GM21526 (cell line): ENCODE measurements around the gene NPW.

ENCODE experiments used
- ATAC-seq: cut with Tn5 transposase; IDR thresholded peaks from one replicate; pipeline ENCODE4 v1.9.1; 2021; ENCODE audit warnings: moderate library complexity; ENCODE audit not compliant: unreplicated experiment, low FRiP score

NPW gene

DNA sequence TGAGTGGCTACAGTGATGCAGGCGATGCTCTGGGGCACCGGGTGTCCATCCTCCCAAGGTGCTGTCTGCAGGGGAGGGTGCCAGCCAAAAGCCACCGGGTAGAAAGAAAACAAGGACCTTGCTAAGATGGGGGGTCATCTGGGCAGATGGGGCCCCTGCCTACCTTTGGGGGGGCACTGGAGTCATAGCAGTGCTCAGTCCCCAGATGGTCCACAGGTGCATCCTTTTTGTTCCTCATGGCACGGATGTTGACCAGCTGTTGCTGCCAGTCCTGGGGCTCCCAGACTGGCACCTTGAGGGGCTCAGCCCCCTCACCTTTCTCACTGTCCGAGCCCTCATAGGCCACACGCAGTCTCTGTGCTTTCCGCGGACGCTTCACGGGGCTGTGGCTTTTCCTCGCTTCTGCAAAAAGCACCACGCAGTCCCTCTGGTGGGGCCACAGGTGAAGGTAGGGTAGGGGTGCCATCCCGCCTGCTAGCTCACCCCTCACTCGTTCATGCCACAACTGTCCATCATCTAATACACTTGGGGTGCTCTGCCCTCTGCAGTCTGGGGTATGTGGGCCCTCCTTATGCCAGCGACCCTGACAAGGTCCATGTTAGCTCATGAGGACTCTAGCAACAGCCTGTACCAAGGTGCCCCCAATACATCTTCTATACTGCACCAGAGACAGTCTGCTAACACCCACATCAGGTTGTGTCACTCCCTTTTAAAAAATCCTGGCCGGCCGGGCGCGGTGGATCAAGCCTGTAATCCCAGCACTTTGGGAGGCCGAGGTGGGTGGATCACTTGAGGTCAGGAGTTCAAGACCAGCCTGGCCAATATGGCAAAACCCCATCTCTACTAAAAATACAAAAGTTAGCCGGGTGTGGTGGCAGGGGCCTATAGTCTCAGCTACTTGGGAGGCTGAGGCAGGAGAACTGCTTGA is 26.6 kb downstream of the NPW start:
- ATAC-seq: no peak

GRCh38 chr16:2046893-2047329 is 27.3 kb downstream of the NPW start:
- no peak for ATAC-seq

DNA sequence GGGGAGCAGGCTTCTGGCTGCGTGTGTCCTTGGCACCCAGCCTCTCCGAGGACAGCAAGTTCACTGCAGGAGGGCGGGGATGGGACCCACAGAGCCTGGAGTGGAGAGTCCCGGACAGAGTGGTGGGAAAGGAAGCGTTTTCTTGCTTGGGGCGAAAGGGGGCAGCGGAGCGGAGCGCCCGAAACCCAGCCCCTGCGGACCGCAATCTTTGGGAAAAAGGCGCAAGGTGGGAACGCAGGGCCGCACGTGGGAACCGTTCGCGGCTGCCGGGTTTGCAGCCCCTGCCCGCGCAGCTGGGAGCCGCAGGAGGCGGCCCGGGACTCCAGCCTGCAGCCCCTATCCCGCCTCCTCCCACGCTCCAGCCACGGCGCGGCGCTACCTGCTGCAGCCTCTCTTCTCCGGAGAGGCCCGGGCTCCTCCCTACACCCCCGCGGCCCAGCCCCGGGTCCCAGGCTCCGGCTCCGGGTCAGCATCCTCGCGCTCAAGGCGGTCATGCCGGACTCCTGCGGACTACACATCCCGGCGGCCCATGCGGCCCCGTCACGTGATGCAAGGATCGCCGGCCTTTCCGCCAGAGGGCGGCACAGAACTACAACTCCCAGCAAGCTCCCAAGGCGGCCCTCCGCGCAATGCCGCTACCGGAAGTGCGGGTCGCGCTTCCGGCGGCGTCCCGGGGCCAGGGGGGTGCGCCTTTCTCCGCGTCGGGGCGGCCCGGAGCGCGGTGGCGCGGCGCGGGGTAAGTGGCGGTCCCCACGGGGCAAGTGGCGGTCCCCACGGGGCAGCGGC is 27.9 kb downstream of the NPW start, which contains the start of the genes NTHL1 and TSC2:
TSS of gene NTHL1 (minus strand) at position 505 of the 786 bp plus-strand sequence. CDS start at position 494, 11 bp downstream.
TSS of gene TSC2 (plus strand) at position 656 of the 786 bp plus-strand sequence. CDS start 631 bp downstream, outside the sequence.
- peak; percentile 70 for ATAC-seq

DNA sequence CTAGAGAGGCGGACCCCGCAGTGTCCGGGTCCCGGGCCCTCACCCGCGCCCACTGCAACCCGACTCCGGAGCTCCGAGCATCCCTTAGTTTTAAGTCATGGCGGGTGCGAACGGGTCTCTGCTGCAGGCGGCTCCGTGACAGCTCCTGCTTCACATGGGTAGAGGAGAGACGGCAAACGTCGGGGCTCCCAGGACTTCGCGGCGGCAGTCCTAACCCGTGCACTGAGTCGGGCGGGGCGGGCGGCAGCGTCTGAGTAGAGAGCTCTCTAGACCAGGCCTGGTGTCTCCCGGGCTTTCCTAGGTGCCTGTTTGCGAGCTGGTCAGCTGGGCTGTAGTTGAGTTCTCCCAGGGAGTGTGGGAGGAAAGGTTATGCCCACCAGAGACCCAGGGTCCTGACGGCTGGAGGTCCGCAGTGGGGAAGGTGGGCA is 28.5 kb downstream of the NPW start:
- ATAC-seq: no peak

GRCh38 chr16:2053211-2053610 is 33.6 kb downstream of the NPW start:
- no peak for ATAC-seq

- no peak for ATAC-seq
These were observed 34.3 kb downstream of the NPW start for GRCh38 chr16:2053897-2054296.

DNA sequence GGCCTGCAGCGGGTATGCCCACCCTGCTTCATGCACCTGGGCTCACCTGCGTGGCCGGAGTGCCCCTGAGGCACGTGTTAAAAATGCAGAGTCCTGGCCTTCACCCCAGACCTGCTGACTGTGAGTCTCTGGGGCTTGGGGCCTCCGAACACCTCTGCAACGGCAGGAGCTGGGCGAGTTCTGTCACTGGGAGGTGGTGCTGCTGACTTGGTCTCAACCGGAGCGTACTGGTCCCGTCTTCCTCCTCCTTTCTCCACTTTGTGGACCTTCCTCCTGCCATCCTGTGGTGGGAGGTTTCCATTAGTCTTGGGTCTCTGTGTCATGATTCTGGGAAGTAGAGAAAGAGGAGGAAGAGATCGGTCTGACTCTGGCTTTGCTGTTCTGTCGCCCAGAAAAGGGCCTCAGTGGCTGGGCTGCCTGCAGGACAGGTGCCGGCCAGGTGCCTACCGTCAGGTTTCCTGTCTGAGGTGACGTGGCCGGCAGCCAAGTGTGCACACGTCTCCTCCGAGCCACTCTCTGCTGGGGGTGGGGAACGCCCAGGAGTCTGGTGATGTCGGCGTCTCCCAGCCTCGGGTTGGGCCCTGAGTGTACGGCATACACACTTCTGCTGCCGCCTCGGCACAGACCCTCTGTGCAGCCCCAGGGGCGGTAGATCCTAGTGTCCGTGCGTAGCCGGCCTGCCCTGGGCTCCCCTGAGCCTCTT is 35.1 kb downstream of the NPW start:
- no peak for ATAC-seq

DNA sequence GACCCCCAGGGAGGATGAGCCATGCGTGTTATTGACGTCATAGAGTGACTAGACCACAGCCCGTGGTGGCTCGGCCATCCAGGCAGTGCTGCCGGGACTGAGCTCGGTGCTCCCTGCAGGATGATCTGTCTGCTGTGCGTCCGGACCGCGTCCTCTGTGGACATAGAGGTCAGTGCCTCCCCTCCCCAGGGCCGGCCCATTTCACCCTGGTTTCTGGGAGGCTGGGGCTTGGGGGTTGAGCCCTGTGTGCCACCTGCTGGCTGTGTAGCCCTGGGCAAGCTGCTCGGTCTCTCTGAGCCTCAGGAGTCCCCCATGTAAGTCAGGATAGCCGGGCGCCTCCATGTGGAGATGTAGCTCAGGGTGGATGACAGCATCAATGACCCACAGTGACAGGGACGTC is 36.5 kb downstream of the NPW start:
- ATAC-seq: no peak

GRCh38 chr16:2056681-2057407 is 37.3 kb downstream of the NPW start:
- ATAC-seq: no peak

DNA sequence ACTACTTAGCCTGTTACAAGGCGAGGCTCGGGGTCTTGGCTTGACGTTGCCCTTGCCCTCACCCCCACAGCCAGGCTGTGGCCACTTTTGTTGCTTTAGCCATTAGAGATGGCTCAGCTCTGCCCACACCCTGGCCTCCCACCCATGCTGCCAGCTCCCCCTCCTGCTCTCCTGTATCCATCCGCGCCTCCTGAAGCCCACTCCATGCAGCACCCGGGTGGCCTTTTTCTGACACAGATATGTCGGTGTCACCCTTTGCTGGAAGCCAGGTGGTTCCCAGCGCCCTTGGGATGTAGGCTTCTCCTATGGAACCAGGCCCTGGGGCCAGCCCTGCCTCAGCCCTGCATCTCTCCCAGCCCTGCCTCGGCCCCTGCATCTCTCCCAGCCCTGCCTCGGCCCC is 37.9 kb downstream of the NPW start:
- no peak for ATAC-seq

- no peak for ATAC-seq
These were observed 38.8 kb downstream of the NPW start for GRCh38 chr16:2058420-2058819.

DNA sequence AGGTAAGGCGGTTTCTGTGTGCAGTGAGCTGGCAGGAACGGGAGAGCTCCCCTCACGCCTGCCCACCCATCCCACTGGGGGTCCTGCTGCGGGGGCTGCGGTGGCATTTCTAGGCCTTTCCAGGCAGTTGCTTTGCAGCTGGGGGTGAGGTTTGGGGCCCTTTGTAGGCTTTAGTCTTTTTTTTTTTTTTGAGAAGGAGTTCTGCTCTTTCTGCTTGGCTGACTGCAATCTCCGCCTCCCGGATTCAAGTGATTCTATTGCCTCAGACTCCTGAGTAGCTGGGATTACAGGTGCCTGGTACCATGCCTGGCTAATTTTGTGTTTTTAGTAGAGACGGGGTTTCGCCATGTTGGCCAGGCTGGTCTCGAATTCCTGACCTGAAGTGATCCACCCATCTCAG is 39.3 kb downstream of the NPW start:
- no peak for ATAC-seq

GRCh38 chr16:2060346-2060745 is 40.8 kb downstream of the NPW start:
- ATAC-seq: no peak

GRCh38 chr16:2061023-2061422 is 41.4 kb downstream of the NPW start:
- no peak for ATAC-seq

DNA sequence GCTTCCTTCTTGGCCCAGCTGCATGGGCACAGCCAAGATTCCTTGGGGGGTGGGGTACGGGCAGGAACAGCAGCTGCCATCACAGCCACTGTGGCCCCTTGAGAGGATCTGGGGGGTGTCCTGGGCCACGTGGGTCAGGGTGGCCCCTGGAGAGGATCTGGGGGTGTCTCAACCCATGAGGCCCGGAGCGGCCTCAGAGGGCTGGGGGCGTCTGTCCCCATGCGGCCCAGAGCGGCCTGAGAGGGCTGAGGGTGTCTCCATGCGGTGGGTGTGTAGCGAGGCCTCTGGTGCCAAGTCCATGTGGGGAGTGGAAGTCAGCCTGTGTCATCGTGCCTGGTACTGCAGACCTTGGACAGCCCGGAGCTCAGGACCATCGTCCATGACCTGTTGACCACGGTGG is 41.9 kb downstream of the NPW start:
- no peak for ATAC-seq

- no peak for ATAC-seq
These were observed 43.2 kb downstream of the NPW start for GRCh38 chr16:2062801-2063200.

DNA sequence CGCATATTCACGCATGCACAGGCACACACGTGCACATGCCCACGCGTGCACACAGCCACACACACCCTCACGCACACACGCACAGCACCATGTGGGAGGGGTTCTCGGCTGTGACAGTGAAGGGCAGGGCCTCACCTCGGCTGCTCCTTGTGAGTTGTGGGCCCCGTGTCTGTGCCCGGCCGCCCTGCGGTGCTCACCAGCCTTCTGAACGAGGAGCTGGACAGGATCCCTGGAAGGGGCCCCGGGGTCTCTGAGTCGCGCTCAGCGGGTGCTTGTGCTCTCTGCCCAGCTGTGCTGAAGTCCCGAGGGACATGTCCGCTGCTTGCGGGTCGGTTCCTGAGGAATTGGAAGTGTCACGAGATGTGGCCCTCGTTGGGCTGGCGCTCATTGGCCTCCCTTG is 44.3 kb downstream of the NPW start:
- ATAC-seq: no peak

DNA sequence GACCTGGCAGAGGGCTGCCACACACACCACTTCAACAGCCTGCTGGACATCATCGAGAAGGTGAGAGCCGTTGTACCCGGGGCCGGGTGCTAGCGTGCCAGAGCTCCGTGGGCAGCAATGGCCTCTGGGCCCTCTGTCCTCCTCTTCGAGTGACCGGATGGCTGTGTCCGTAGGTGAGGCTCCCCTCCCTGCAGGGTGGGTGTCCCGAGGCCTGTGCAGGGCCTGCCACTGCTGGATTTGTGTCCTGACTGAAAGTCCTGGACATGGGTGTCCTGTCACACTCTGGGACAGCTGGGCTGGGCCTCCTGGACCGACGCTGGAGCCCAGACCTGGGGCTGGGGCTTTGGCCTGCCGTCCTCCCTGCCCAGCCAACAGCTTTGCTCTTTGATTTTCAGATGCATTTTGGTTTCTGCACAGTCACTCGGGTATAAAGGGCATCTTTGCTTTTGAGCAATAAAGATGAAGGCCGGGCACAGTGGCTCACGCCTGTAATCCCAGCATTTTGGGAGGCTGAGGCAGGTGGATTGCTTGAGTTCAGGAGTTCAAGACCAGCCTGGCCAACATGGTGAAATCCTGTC is 44.9 kb downstream of the NPW start:
- no peak for ATAC-seq

DNA sequence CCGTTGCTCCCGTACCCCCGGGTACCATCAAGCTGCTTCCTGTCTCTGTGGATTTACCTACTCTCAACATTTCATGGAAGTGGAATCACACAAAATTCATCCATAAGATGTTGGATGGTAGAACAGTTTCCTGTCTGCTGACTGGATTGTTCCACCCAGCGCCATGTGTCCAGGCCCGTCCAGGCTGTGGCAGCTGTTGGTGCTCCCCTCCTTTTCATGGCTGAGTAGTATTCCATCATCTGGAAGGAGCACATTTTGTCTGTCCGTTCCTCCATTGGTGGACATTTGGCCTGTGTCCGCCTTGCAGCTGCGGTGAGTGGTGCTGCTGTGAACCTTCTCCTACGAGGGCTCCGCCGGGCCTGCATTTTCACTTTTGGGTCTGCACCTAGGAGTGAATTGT is 46.6 kb downstream of the NPW start:
- ATAC-seq: no peak
